Gastrocnemius medialis (tissue), 4 donors: ENCODE results near the gene STK38L. TPM values are rescaled to one million over a fixed set of nuclear protein-coding genes. Genes with fewer than 3 reads are reported as not detected.

Experiments used
- ATAC-seq, 2 donors: fragments of 150-250 bp; one replicate each; pipeline ENCODE4 v1.9.1; 2016
- DNase-seq, 2 donors: peaks; one replicate each; pipeline ENCODE4 v3.0.0-alpha.2; 2019
- H3K27ac ChIP-seq, 4 donors: fragments of 200-600 bp; sonication (generic); 1 replicate in 1 of 4; 2 replicates in 3 of 4; pipeline ENCODE4 v1.5.1; 2016 to 2018; ENCODE audit warnings: mild to moderate bottlenecking in 2 of 4, moderate library complexity in 1 of 4
- H3K27me3 ChIP-seq, 3 donors: fragments of 200-600 bp; sonication (generic) in 2 of 3; 1 replicate in 1 of 3; 2 replicates in 2 of 3; pipeline versions ENCODE4 v1.5.1 to v1.6.0; 2016 to 2019; ENCODE audit warnings: mild to moderate bottlenecking in 1 of 3, moderate library complexity in 1 of 3
- H3K36me3 ChIP-seq, 2 donors: fragments of 200-600 bp; sonication (generic) in 1 of 2; one replicate each; pipeline ENCODE4 v1.5.1; 2017 to 2018
- H3K4me1 ChIP-seq, 2 donors: fragments of 200-600 bp; sonication (generic) in 1 of 2; one replicate each; pipeline ENCODE4 v1.5.1; 2016 to 2017; ENCODE audit warnings: mild to moderate bottlenecking in 2 of 2
- H3K4me3 ChIP-seq, 4 donors: fragments of 200-600 bp; sonication (generic) in 3 of 4; 1 replicate in 1 of 4; 2 replicates in 3 of 4; pipeline ENCODE4 v1.5.1; 2016 to 2019; ENCODE audit warnings: mild to moderate bottlenecking in 2 of 4
- H3K9me3 ChIP-seq, 3 donors: fragments of 200-600 bp; sonication (generic) in 2 of 3; 1 replicate in 1 of 3; 2 replicates in 2 of 3; pipeline ENCODE4 v1.5.1; 2016 to 2019
- CTCF ChIP-seq, 5 experiments: fragments of 450-650 bp in 3 of 5; fragments of 200-600 bp in 2 of 5; sonication (generic) in 2 of 5; IDR thresholded peaks in 4 of 5; conservative IDR thresholded peaks in 1 of 5; 1 replicate in 4 of 5; 2 replicates in 1 of 5; pipeline ENCODE4 v1.5.1; 2016 to 2019; ENCODE audit warnings: antibody characterized with exemption in 5 of 5, mild to moderate bottlenecking in 3 of 5, moderate library complexity in 3 of 5
- POLR2A ChIP-seq, 2 donors: fragments of 450-650 bp; IDR thresholded peaks; one replicate each; pipeline ENCODE4 v1.6.1; 2017; ENCODE audit warnings: antibody characterized with exemption in 2 of 2, mild to moderate bottlenecking in 2 of 2, moderate library complexity in 2 of 2
- in situ Hi-C, 4 donors: fragments of 200-750 bp; cut with MboI; loops; one replicate each; pipeline versions ENCODE4 v1.15.0 to v1.8.0; 2017; ENCODE audit warnings: low sequenced_read_pairs in 4 of 4
- intact Hi-C: fragments of 100-400 bp; cut with DNase I; formaldehyde crosslinking; loops from one replicate; pipeline ENCODE4 v1.15.1; 2023; ENCODE audit warnings: low total_unique reads
- total RNA-seq, 4 donors: library from RNA; depleted of rRNA; stranded (reverse); fragments of >200 nt; gene quantifications; one replicate each; pipeline versions ENCODE4 v1.1.0 to v1.2.3, GENCODE V29; 2016

The STK38L gene
- total RNA-seq, 4 donors from 2014 or later, result 12.9 to 20.0 (median 13.5) TPM

GRCh38 chr12:27271206-27271605, 27.1 kb downstream of the STK38L start:
- H3K27ac ChIP-seq, result peak overlapping the region; percentile 51 to 64 (median 59)
- in situ Hi-C loops, result no loop called here
- no peaks in the 10 kb centered on the region for H3K9me3 ChIP-seq
- H3K4me1 ChIP-seq, result peaks cover 28 to 31% of the 10 kb centered on the region in 2 donors
- no peaks in the 10 kb centered on the region for H3K27me3 ChIP-seq
- no peak for ATAC-seq
- TF ChIP-seq CTCF (IDR thresholded peaks at IDR 0.05 in 4 of 5, conservative IDR thresholded peaks at IDR 0.05 in 1 of 5) (no peak), POLR2A (IDR thresholded peaks at IDR 0.05) (no peak)
- no peak for DNase-seq
- intact Hi-C loops, result no loop called here
- no peaks in the 10 kb centered on the region for H3K36me3 ChIP-seq
- no peak overlapping the region for H3K4me3 ChIP-seq

- ATAC-seq, result peak; percentile 39 to 86
- no peaks in the 10 kb centered on the region for H3K9me3 ChIP-seq
- no peak overlapping the region for H3K4me3 ChIP-seq
- peak overlapping the region; percentile 51 to 64 (median 59) for H3K27ac ChIP-seq
- no peak for TF ChIP-seq POLR2A (IDR thresholded peaks at IDR 0.05)
- TF ChIP-seq CTCF (IDR thresholded peaks at IDR 0.05 in 4 of 5, conservative IDR thresholded peaks at IDR 0.05 in 1 of 5), result no peak
- H3K36me3 ChIP-seq, result no peaks in the 10 kb centered on the region
- peaks cover 33 to 43% of the 10 kb centered on the region in 2 donors for H3K4me1 ChIP-seq
- no peak for DNase-seq
- intact Hi-C loops (no loop called here), in situ Hi-C loops (no loop called here)
- no peaks in the 10 kb centered on the region for H3K27me3 ChIP-seq
Observed at GRCh38 chr12:27272373-27273028, 28.4 kb downstream of the STK38L start.

- peak overlapping the region; percentile 51 to 64 (median 58) for H3K27ac ChIP-seq
- ATAC-seq (no peak), DNase-seq (no peak)
- H3K27me3 ChIP-seq, result no peaks in the 10 kb centered on the region
- H3K4me1 ChIP-seq, result peaks cover 39 to 49% of the 10 kb centered on the region in 2 donors
- no peak for TF ChIP-seq CTCF (IDR thresholded peaks at IDR 0.05 in 4 of 5, conservative IDR thresholded peaks at IDR 0.05 in 1 of 5)
- no peak for TF ChIP-seq POLR2A (IDR thresholded peaks at IDR 0.05)
- H3K36me3 ChIP-seq, result no peaks in the 10 kb centered on the region
- no peaks in the 10 kb centered on the region for H3K9me3 ChIP-seq
- intact Hi-C loops, result no loop called here
- H3K4me3 ChIP-seq, result no peak overlapping the region
- in situ Hi-C loops, result no loop called here
Observed at GRCh38 chr12:27273114-27273513, 29.0 kb downstream of the STK38L start.

- no peaks in the 10 kb centered on the region for H3K36me3 ChIP-seq
- intact Hi-C loops, result no loop called here
- no peak for ATAC-seq
- H3K27ac ChIP-seq, result peak overlapping the region in 1 of 4 donors; percentile 7
- H3K4me3 ChIP-seq, result no peak overlapping the region
- TF ChIP-seq POLR2A (IDR thresholded peaks at IDR 0.05) (no peak), CTCF (IDR thresholded peaks at IDR 0.05 in 4 of 5, conservative IDR thresholded peaks at IDR 0.05 in 1 of 5) (no peak)
- in situ Hi-C loops, result no loop called here
- no peak for DNase-seq
- peaks cover 45 to 55% of the 10 kb centered on the region in 2 donors for H3K4me1 ChIP-seq
- no peaks in the 10 kb centered on the region for H3K9me3 ChIP-seq
- no peaks in the 10 kb centered on the region for H3K27me3 ChIP-seq
Observed at GRCh38 chr12:27274706-27275105, 30.6 kb downstream of the STK38L start.

- Histone ChIP-seq H3K27me3 (no peaks in the 10 kb centered on the region), H3K27ac (no peak overlapping the region), H3K9me3 (no peaks in the 10 kb centered on the region), H3K4me1 (peaks cover 45 to 56% of the 10 kb centered on the region in 2 donors), H3K36me3 (no peaks in the 10 kb centered on the region), H3K4me3 (no peak overlapping the region)
- no peak for ATAC-seq
- no peak for TF ChIP-seq POLR2A (IDR thresholded peaks at IDR 0.05)
- TF ChIP-seq CTCF (IDR thresholded peaks at IDR 0.05 in 4 of 5, conservative IDR thresholded peaks at IDR 0.05 in 1 of 5), result no peak
- intact Hi-C loops, result no loop called here
- no peak for DNase-seq
- in situ Hi-C loops, result no loop called here
Observed at GRCh38 chr12:27276275-27276674, 32.2 kb downstream of the STK38L start.
